IPS-15b (cell line): ENCODE measurements around the gene GRB10.

Experiments used
- H3K27me3 ChIP-seq: one replicate; pipeline ENCODE4 v1.6.1; 2013; ENCODE audit warnings: low read length; ENCODE audit not compliant: control insufficient read depth, insufficient read depth
- H3K36me3 ChIP-seq: one replicate; pipeline ENCODE4 v1.6.1; 2013; ENCODE audit warnings: low read length; ENCODE audit not compliant: control insufficient read depth, insufficient read depth
- H3K4me1 ChIP-seq: one replicate; pipeline ENCODE4 v1.6.1; 2013; ENCODE audit warnings: mild to moderate bottlenecking, low read length; ENCODE audit not compliant: control insufficient read depth, insufficient read depth
- H3K4me3 ChIP-seq: one replicate; pipeline ENCODE4 v1.5.1; 2013; ENCODE audit warnings: low read depth, low read length
- H3K9ac ChIP-seq: one replicate; pipeline ENCODE4 v1.6.1; 2013; ENCODE audit warnings: low read depth, mild to moderate bottlenecking, low read length
- H3K9me3 ChIP-seq: one replicate; pipeline ENCODE4 v1.6.1; 2013; ENCODE audit warnings: mild to moderate bottlenecking, low read length; ENCODE audit not compliant: control insufficient read depth, insufficient read depth

GRB10 gene

DNA sequence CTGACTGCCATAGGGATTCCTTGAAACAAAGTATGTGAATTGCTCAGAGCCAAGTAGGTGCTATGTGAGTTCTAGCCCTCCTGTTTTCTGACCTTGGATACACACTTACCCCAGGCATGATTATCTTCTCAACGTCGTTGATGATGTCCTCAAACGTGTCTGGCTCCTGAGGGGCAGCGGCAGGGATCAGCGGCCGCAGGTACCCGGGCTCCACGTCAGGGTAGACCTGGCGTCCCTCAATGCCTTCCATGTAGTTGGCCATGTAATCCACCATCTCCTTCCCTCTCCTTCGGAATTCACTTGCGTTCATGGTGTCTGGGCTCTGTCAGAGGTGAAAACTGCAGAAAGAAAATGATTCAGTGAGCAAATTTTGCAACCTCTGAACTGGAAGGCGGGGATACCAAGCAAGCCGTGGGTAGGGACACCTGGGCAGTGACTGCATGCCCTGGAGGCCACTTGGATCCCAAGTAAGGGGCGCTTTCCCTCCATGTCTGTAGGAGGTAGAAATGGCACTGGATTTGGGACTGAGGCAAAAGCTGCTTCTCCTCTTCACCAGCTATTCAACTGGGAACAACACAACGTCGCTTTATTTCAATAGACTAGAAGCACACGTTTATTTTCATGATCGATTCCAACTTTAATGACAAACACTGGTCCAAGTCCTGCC is 238.8 kb downstream of the GRB10 start:
- H3K36me3 ChIP-seq: no peaks in the 10 kb centered on the region
- H3K9me3 ChIP-seq: no peaks in the 10 kb centered on the region
- no peaks in the 10 kb centered on the region for H3K4me1 ChIP-seq
- H3K9ac ChIP-seq: no peak overlapping the region
- no peaks in the 10 kb centered on the region for H3K27me3 ChIP-seq
- no peak overlapping the region for H3K4me3 ChIP-seq

DNA sequence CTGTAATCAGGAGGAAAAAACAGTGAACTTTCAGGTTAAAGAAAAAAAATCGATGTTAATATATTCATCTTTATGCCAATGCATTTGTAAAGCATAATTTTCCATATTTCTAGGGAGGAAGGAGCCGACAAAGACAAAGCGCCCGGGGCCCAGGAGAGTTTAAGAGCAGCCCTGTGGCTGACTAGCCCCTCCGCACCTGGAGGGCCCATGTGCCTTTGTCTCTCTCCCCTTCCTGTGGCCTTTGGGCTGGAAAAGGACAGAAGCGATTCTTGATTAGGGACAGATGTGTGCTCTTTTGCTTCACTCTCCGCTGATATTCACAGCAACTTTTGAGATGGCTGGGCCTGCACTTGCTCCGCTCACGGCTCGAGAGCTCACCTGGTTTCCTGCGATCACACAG is 240.6 kb downstream of the GRB10 start:
- Histone ChIP-seq H3K4me1 (no peaks in the 10 kb centered on the region), H3K36me3 (no peaks in the 10 kb centered on the region), H3K4me3 (no peak overlapping the region)

DNA sequence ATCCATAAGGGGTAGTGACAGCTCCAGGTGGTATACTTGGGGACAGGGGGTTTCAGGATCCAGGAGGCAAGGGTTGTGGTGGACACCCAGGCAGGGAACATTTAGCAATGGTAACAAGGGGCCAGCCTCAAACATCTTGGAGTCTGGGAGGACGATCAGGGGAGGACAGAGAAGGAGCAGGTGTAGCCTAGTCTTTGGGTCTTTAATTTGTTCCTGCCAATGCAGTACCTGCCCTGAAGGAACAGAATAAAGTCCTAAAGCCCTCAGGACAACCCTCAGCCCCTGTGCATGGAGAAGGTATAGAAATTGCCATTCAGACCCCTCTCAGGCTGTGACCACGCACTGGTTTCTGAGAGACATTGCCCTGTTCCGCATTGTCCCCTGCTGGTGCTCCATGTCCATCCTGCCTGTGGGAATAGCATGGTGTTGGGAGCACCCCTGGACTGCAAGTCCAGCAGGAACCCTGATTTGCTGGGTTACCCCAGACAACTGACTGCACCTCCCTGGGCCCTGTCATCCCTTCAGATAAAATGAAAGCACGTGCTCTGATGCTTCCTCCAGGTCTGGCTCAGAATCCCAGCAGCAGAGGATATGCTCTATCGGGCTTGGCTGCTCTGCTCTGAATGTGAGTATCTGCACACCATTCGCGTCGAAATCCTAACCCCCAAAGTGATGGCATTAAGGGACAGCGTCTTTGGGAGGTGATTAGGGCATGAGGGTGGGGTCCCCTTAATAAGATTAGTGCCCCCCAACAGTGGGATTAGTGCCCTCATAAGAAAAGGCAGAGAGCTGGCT is 241.7 kb downstream of the GRB10 start:
- Histone ChIP-seq H3K9me3 (no peaks in the 10 kb centered on the region), H3K27me3 (no peaks in the 10 kb centered on the region), H3K4me1 (no peaks in the 10 kb centered on the region), H3K9ac (no peak overlapping the region), H3K36me3 (no peaks in the 10 kb centered on the region), H3K4me3 (no peak overlapping the region)

More for the DNA sequence above, 240.6 kb downstream of the GRB10 start:
- no peaks in the 10 kb centered on the region for H3K27me3 ChIP-seq
- H3K9ac ChIP-seq: no peak overlapping the region
- no peaks in the 10 kb centered on the region for H3K9me3 ChIP-seq
